Adrenal gland (tissue), 12 donors: ENCODE data around the gene FBN3. TPM values are rescaled to one million over a fixed set of nuclear protein-coding genes. Genes with fewer than 3 reads are reported as not detected.
A peak's percentile ranks its signal among the peaks of the same experiment; 100 is the strongest.

ENCODE experiments used
- DNase-seq, 7 donors: peaks; one replicate each; pipeline ENCODE4 v3.0.0-alpha.2; 2019 to 2020
- H3K27ac ChIP-seq, 5 donors: fragments of 200-600 bp; sonication (generic) in 4 of 5; 1 replicate in 3 of 5; 2 replicates in 2 of 5; pipeline versions ENCODE4 v1.5.1 to v1.8.0; 2016 to 2020; ENCODE audit warnings: mild to moderate bottlenecking in 1 of 5
- H3K27me3 ChIP-seq: fragments of 200-600 bp; 2 replicates; pipeline ENCODE4 v1.8.0; 2021
- H3K36me3 ChIP-seq, 2 donors: fragments of 200-600 bp; replicated peaks in 1 of 2; 1 replicate in 1 of 2; 2 replicates in 1 of 2; pipeline versions ENCODE4 v1.5.1 to v1.8.0; 2018 to 2022
- H3K4me1 ChIP-seq, 2 donors: fragments of 200-600 bp; replicated peaks in 1 of 2; 1 replicate in 1 of 2; 2 replicates in 1 of 2; pipeline versions ENCODE4 v1.5.1 to v1.8.0; 2018 to 2021
- H3K4me3 ChIP-seq, 4 donors: fragments of 200-600 bp; sonication (generic) in 3 of 4; one replicate each; pipeline ENCODE4 v1.5.1; 2016 to 2018
- H3K9me3 ChIP-seq, 3 donors: fragments of 200-600 bp; sonication (generic) in 1 of 3; replicated peaks in 1 of 3; 1 replicate in 2 of 3; 2 replicates in 1 of 3; pipeline versions ENCODE4 v1.5.1 to v1.8.0; 2016 to 2021
- CTCF ChIP-seq, 6 experiments: fragments of 450-650 bp in 4 of 6; fragments of 200-600 bp in 2 of 6; sonication (generic) in 1 of 6; IDR thresholded peaks; 1 replicate in 5 of 6; 2 replicates in 1 of 6; pipeline versions ENCODE4 v1.5.1 to v1.8.0; 2016 to 2021; ENCODE audit warnings: antibody characterized with exemption in 6 of 6, mild to moderate bottlenecking in 2 of 6, moderate library complexity in 1 of 6
- POLR2A ChIP-seq, 2 donors: fragments of 450-650 bp; IDR thresholded peaks; one replicate each; pipeline ENCODE4 v1.6.1; 2017; ENCODE audit warnings: antibody characterized with exemption in 2 of 2, mild to moderate bottlenecking in 2 of 2, moderate library complexity in 1 of 2
- WGBS, 4 donors: extraction: QIAGEN DNeasy Blood & Tissue Kit in 2 of 4; methylation state at CpG; one replicate each; pipeline versions ENCODE4 v1.1.5 to v1.1.7; 2013 to 2017; 5-methylcytosine and 5-hydroxymethylcytosine counted together
- intact Hi-C, 2 donors: fragments of 100-400 bp; cut with DNase I; formaldehyde crosslinking; loops; one replicate each; pipeline versions ENCODE4 v1.14.1 to v1.15.0; 2022 to 2023
- polyA plus RNA-seq, 3 donors: library from polyadenylated mRNA; stranded (reverse); fragments of 200-250 nt in 2 of 3; fragments of 350-450 nt in 1 of 3; fragmentation: Illumina TruSeq in 1 of 3; extraction: RNeasy Lipid Tissue Mini Kit (QIAGEN cat#74804) in 1 of 3; gene quantifications; one replicate each; pipeline ENCODE4 v1.2.3, GENCODE V29; 2013 to 2014
- total RNA-seq, 9 donors: library from RNA; depleted of rRNA in 4 of 9; stranded (reverse); fragments of >200 nt in 4 of 9; fragments of 120-200 nt in 1 of 9; fragmentation: NEBNext Ultra II Directional in 1 of 9; extraction: Animal tissue kit (Norgen Biotek cat#: 25700) in 1 of 9; gene quantifications; one replicate each; pipeline versions ENCODE4 v1.1.0 to v1.2.4, GENCODE V29; 2013 to 2023
- donor health status: healthy with polysubstance abuse.
- donor health status: Bipolar disorder and iron deficiency.
- donor health status: DM: yes; HTN: yes; CAD: no.
- donor health status: DM: no; HTN: no; CAD: no.
- donor health status: DM: no; HTN: no; CAD: no.
- donor health status: DM: yes; HTN: yes; CAD: no.

The FBN3 gene
- total and polyA plus RNA-seq, 12 donors: 0.03 to 0.64 (median 0.16) TPM; not detected in 8

- 40 to 68% (median 63%) methylated on average over 2 to 9 of the region's 9 CpGs for WGBS, 4 donors
- Histone ChIP-seq H3K9me3 (no peaks in the 10 kb centered on the region), H3K27me3 (no peaks in the 10 kb centered on the region), H3K4me1 (peaks cover 4 to 7% of the 10 kb centered on the region in 2 donors), H3K4me3 (no peak overlapping the region), H3K36me3 (no peaks in the 10 kb centered on the region), H3K27ac (no peak overlapping the region)
- no peak for DNase-seq
- no peak for TF ChIP-seq POLR2A (IDR thresholded peaks at IDR 0.05)
- TF ChIP-seq CTCF (IDR thresholded peaks at IDR 0.05): no peak
- intact Hi-C loops: no loop called here
Measured at GRCh38 chr19:8054169-8054568, 95.2 kb downstream of the FBN3 start.

DNA sequence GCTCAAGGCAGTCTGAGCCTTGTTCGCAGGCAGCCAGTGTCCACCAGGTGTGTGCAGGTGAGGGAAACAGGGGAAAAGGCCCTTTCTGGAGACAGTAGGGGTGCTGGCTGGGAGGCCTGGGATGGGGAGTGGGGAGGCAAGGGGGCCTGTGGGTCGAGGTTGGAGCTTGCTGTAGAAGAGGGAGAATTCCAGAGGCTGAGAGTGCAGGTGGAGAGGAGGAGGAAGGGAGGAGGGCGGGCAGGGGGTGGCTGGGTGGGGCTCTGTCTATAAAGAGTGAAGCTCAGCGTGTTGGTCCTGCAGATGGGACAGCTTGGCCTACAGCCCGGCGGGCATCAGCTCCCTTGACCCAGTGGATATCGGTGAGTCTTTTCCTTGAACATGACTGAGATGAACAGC, 96.9 kb downstream of the FBN3 start, which contains the start of gene CCL25:
TSS of gene CCL25 (plus strand) at position 297 of the 396 bp plus-strand sequence. CDS start 290 bp downstream, outside the sequence.
- Histone ChIP-seq H3K9me3 (no peaks in the 10 kb centered on the region), H3K27me3 (no peaks in the 10 kb centered on the region), H3K27ac (no peak within 1 kb of the TSS), H3K36me3 (no peaks in the 10 kb centered on the region), H3K4me1 (peaks cover 4 to 7% of the 10 kb centered on the region in 2 donors), H3K4me3 (no peak within 1 kb of the TSS)
- intact Hi-C loops: no loop called here
- WGBS, 4 donors: 46 to 69% (median 65%) methylated on average over 7 of the region's 7 CpGs
- TF ChIP-seq POLR2A (IDR thresholded peaks at IDR 0.05) (no peak), CTCF (IDR thresholded peaks at IDR 0.05) (no peak)
- no peak for DNase-seq

- H3K9me3 ChIP-seq: no peaks in the 10 kb centered on the region
- H3K27ac ChIP-seq: no peak overlapping the region
- 10 to 31% (median 13%) methylated on average over 13 to 49 of the region's 49 CpGs for WGBS, 4 donors
- intact Hi-C loops: no loop called here
- no peaks in the 10 kb centered on the region for H3K36me3 ChIP-seq
- DNase-seq: peak; percentile 70 to 88 (median 81)
- TF ChIP-seq POLR2A (IDR thresholded peaks at IDR 0.05): no peak
- H3K4me3 ChIP-seq: peak overlapping the region in 1 of 4 donors; percentile 48
- no peaks in the 10 kb centered on the region for H3K27me3 ChIP-seq
- H3K4me1 ChIP-seq: peaks cover 4 to 7% of the 10 kb centered on the region in 2 donors
Measured at GRCh38 chr19:8050274-8051096, 98.9 kb downstream of the FBN3 start.

DNA sequence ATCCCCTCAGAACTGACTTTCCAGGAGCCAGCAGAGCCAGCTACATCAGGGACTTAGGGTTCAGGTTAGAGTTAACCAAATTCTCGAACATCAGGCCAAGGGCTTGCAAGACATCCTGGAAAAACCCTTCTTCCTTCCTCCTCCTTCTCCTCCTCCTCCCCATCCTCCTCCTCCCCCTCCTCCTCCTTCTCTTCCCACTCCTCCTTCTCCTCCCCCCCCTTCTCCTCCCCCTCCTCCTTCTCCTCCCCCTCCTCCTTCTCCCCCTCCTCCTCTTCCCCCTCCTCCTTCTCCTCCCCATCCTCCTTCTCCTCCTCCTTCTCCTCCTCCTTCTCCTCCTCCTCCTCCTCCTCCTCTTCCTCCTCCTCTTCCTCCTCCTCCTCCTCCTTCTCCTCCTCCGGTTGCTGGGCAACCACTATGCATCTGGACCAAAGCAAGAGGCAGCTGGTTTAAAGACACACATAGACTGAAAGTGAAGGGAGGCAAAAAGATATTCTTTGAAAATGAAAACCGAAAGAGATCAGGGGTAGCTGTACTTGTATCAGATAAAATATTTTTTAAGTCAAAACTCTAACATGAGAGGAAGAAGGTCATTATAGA, 102.7 kb downstream of the FBN3 start:
- Histone ChIP-seq H3K4me3 (no peak overlapping the region), H3K4me1 (peaks cover 4 to 7% of the 10 kb centered on the region in 2 donors), H3K27me3 (no peaks in the 10 kb centered on the region), H3K36me3 (no peaks in the 10 kb centered on the region), H3K9me3 (no peaks in the 10 kb centered on the region), H3K27ac (no peak overlapping the region)
- DNase-seq: no peak
- TF ChIP-seq POLR2A (IDR thresholded peaks at IDR 0.05) (no peak), CTCF (IDR thresholded peaks at IDR 0.05) (no peak)
- intact Hi-C loops: no loop called here
- WGBS, 4 donors: 60 to 75% (median 63%) methylated on average over 2 to 3 of the region's 3 CpGs
